Stimulated activated CD4-positive, alpha-beta T cell treated with anti-CD3 and anti-CD28 coated beads, Interleukin-4, amount 100 ng/mL, for 24 hours (primary cell): Measurements from ENCODE around the gene NEDD4L.

Experiments used
- DNase-seq: peaks from one replicate; pipeline ENCODE4 v3.0.0-alpha.2; 2020

NEDD4L gene

GRCh38 chr18:58217052-58217451 is 173.0 kb downstream of the NEDD4L start:
- no peak for DNase-seq

- no peak for DNase-seq
These were observed 174.1 kb downstream of the NEDD4L start for GRCh38 chr18:58218117-58218516.

- DNase-seq = no peak
These were observed 177.2 kb downstream of the NEDD4L start for GRCh38 chr18:58221060-58221725.

GRCh38 chr18:58222432-58223125 is 178.6 kb downstream of the NEDD4L start:
- DNase-seq = no peak

GRCh38 chr18:58223717-58224424 is 179.8 kb downstream of the NEDD4L start:
- DNase-seq = no peak

GRCh38 chr18:58224425-58224750 is 180.4 kb downstream of the NEDD4L start:
- no peak for DNase-seq

- DNase-seq = peak; percentile 44
These were observed 181.1 kb downstream of the NEDD4L start for GRCh38 chr18:58225101-58225500.

GRCh38 chr18:58226429-58226828 is 182.4 kb downstream of the NEDD4L start:
- no peak for DNase-seq

GRCh38 chr18:58227361-58227930 is 183.4 kb downstream of the NEDD4L start:
- no peak for DNase-seq

- no peak for DNase-seq
These were observed 184.2 kb downstream of the NEDD4L start for GRCh38 chr18:58228176-58228575.

- no peak for DNase-seq
These were observed 184.7 kb downstream of the NEDD4L start for GRCh38 chr18:58228762-58229161.

GRCh38 chr18:58229162-58229561 is 185.1 kb downstream of the NEDD4L start:
- no peak for DNase-seq

GRCh38 chr18:58230438-58231179 is 186.6 kb downstream of the NEDD4L start:
- no peak for DNase-seq

GRCh38 chr18:58231930-58232329 is 187.9 kb downstream of the NEDD4L start:
- no peak for DNase-seq

- DNase-seq = no peak
These were observed 188.6 kb downstream of the NEDD4L start for GRCh38 chr18:58232668-58233067.

- no peak for DNase-seq
These were observed 190.3 kb downstream of the NEDD4L start for GRCh38 chr18:58234359-58234741.

- DNase-seq = no peak
These were observed 191.0 kb downstream of the NEDD4L start for GRCh38 chr18:58235001-58235436.

GRCh38 chr18:58239879-58240278 is 195.9 kb downstream of the NEDD4L start:
- DNase-seq = no peak

GRCh38 chr18:58241026-58241679 is 197.1 kb downstream of the NEDD4L start:
- DNase-seq = no peak

- DNase-seq = no peak
These were observed 197.9 kb downstream of the NEDD4L start for GRCh38 chr18:58241877-58242276.

- DNase-seq = no peak
These were observed 198.4 kb downstream of the NEDD4L start for GRCh38 chr18:58242435-58242834.

- DNase-seq = no peak
These were observed 198.9 kb downstream of the NEDD4L start for GRCh38 chr18:58242968-58243367.

- no peak for DNase-seq
These were observed 199.4 kb downstream of the NEDD4L start for GRCh38 chr18:58243401-58243800.
